SKM-1 (cell line): ENCODE measurements around the gene SNAPIN.
"Not testable (repeated sequence)": the region's sequence is repeated elsewhere in the genome, so short reads cannot be mapped to it uniquely, and the experiment has no call there.

Experiments
- DNase-seq: peaks from one replicate; lab custom pipeline; 2025; ENCODE audit not compliant: unreplicated experiment; lab: John Stamatoyannopoulos, UW

SNAPIN gene

GRCh38 chr1:153626904-153627714 lies 31.4 kb upstream of the SNAPIN start, which contains the start of gene S100A13:
Gene S100A13 (minus strand): TSS chr1:153627505. CDS start chr1:153626472, 1,033 bp downstream.
- DNase-seq = no peak

GRCh38 chr1:153627715-153628626 lies 30.5 kb upstream of the SNAPIN start, which contains the start of gene S100A1:
Gene S100A1 (plus strand): TSS chr1:153628434. CDS start chr1:153630522, 2,088 bp downstream.
- no peak for DNase-seq

- DNase-seq = no peak
These were observed 29.7 kb upstream of the SNAPIN start for GRCh38 chr1:153628638-153629342.

- DNase-seq = no peak
These were observed 29.2 kb upstream of the SNAPIN start for GRCh38 chr1:153629343-153629665.

GRCh38 chr1:153629971-153630370 lies 28.5 kb upstream of the SNAPIN start:
- no peak for DNase-seq

- no peak for DNase-seq
These were observed 28.1 kb upstream of the SNAPIN start for GRCh38 chr1:153630384-153630783.

GRCh38 chr1:153631047-153632022 lies 27.2 kb upstream of the SNAPIN start:
- DNase-seq = no peak

GRCh38 chr1:153633161-153633753 lies 25.2 kb upstream of the SNAPIN start:
- no peak for DNase-seq

- peak; percentile 98 for DNase-seq
These were observed 24.5 kb upstream of the SNAPIN start, which contains the start of gene CHTOP for GRCh38 chr1:153633754-153634665. Gene CHTOP (plus strand): TSS chr1:153634066. CDS start chr1:153636589, 2,523 bp downstream.

GRCh38 chr1:153635872-153636271 lies 22.6 kb upstream of the SNAPIN start:
- no peak for DNase-seq

- DNase-seq = no peak
These were observed 22.2 kb upstream of the SNAPIN start for GRCh38 chr1:153636312-153636711.

- DNase-seq = no peak
These were observed 20.2 kb upstream of the SNAPIN start for GRCh38 chr1:153638261-153638660.

GRCh38 chr1:153639280-153639679 lies 19.2 kb upstream of the SNAPIN start:
- no peak for DNase-seq

- not testable (repeated sequence) for DNase-seq
These were observed 18.3 kb upstream of the SNAPIN start for GRCh38 chr1:153640213-153640612.

GRCh38 chr1:153640861-153641260 lies 17.6 kb upstream of the SNAPIN start:
- DNase-seq = no peak

- no peak for DNase-seq
These were observed 16.3 kb upstream of the SNAPIN start for GRCh38 chr1:153642161-153642560.

GRCh38 chr1:153643100-153643499 lies 15.4 kb upstream of the SNAPIN start:
- no peak for DNase-seq

- DNase-seq = no peak
These were observed 14.7 kb upstream of the SNAPIN start for GRCh38 chr1:153643816-153644215.
